AG04449 (cell line): ENCODE results near the gene THSD4.

Experiments
- CTCF ChIA-PET: fragments of 350-600 bp; formaldehyde crosslinking; extraction: SDS; loops from one replicate; lab custom pipeline; 2021; ENCODE audit warnings: antibody characterized with exemption; lab: Yijun Ruan, JAX
- POLR2A ChIA-PET: fragments of 400-600, 350-600 bp; formaldehyde crosslinking; extraction: SDS; loops from one replicate; lab custom pipeline; 2020; ENCODE audit warnings: antibody characterized with exemption, inconsistent platforms; lab: Yijun Ruan, JAX
- DNase-seq: peaks from one replicate; pipeline ENCODE4 v3.0.0-alpha.2; 2010; ENCODE audit warnings: low read depth, low spot score
- H3K4me3 ChIP-seq: 2 replicates; pipeline ENCODE4 v1.5.1; 2011; ENCODE audit warnings: low read depth, mild to moderate bottlenecking, control low read depth, low read length
- CTCF ChIP-seq: IDR thresholded peaks from one replicate; pipeline ENCODE4 v1.5.1; 2011; ENCODE audit warnings: mild to moderate bottlenecking, moderate library complexity, low read length, control low read depth, inconsistent platforms; ENCODE audit not compliant: insufficient read depth; ENCODE audit errors: missing control alignments

Gene THSD4

GRCh38 chr15:71545223-71545760 lies 430.0 kb downstream of the THSD4 start:
- POLR2A ChIA-PET, result no interaction called here

GRCh38 chr15:71545923-71546322 lies 430.7 kb downstream of the THSD4 start:
- POLR2A ChIA-PET, result no interaction called here
- CTCF ChIA-PET, result interaction anchor here (1.4 to 2.8 kb wide), 2 partner anchors 29 to 198 kb away, joined by 3 to 9 read pairs; no protein-coding TSS in a partner anchor
- no peak for DNase-seq
- no peak for TF ChIP-seq CTCF
- H3K4me3 ChIP-seq, result no peak overlapping the region

More at GRCh38 chr15:71545223-71545760, 430.0 kb downstream of the THSD4 start:
- no peak for DNase-seq
- CTCF ChIA-PET, result interaction anchor here (1.4 to 2.8 kb wide), 2 partner anchors 30 to 199 kb away, joined by 3 to 9 read pairs; no protein-coding TSS in a partner anchor
- TF ChIP-seq CTCF, result no peak
- no peak overlapping the region for H3K4me3 ChIP-seq

GRCh38 chr15:71547011-71547410 lies 431.7 kb downstream of the THSD4 start:
- DNase-seq, result no peak
- H3K4me3 ChIP-seq, result no peak overlapping the region
- ChIA-PET CTCF (interaction anchor here (2.8 kb wide), 1 partner anchor 28 kb away, joined by 9 read pairs; no protein-coding TSS in a partner anchor), POLR2A (no interaction called here)
- no peak for TF ChIP-seq CTCF

GRCh38 chr15:71548401-71548807 lies 433.1 kb downstream of the THSD4 start:
- no peak overlapping the region for H3K4me3 ChIP-seq
- no peak for DNase-seq
- POLR2A ChIA-PET, result no interaction called here
- TF ChIP-seq CTCF, result no peak
- CTCF ChIA-PET, result interaction anchor here (1.3 kb wide), 1 partner anchor 13 kb away, joined by 4 read pairs; no protein-coding TSS in a partner anchor

GRCh38 chr15:71549091-71549490 lies 433.8 kb downstream of the THSD4 start:
- ChIA-PET CTCF (interaction anchor here (1.2 to 1.3 kb wide), 2 partner anchors 14 to 440 kb away, joined by 3 to 4 read pairs; no protein-coding TSS in a partner anchor), POLR2A (no interaction called here)
- no peak for DNase-seq
- H3K4me3 ChIP-seq, result no peak overlapping the region
- TF ChIP-seq CTCF, result no peak

GRCh38 chr15:71549697-71550096 lies 434.4 kb downstream of the THSD4 start:
- POLR2A ChIA-PET, result no interaction called here
- CTCF ChIA-PET, result interaction anchor here (0.9 to 1.2 kb wide), 2 partner anchors 23 to 441 kb away, joined by 3 to 4 read pairs; no protein-coding TSS in a partner anchor
- DNase-seq, result no peak
- H3K4me3 ChIP-seq, result no peak overlapping the region
- no peak for TF ChIP-seq CTCF
